HS-27A (cell line): ENCODE results near the gene BANP.
"Not testable (repeated sequence)": the region's sequence is repeated elsewhere in the genome, so short reads cannot be mapped to it uniquely, and the experiment has no call there.

Experiments used
- DNase-seq: peaks from one replicate; pipeline ENCODE4 v3.0.0-alpha.2; 2012; ENCODE audit warnings: low read depth, missing footprints

The BANP gene

GRCh38 chr16:88104363-88104762, 153.1 kb downstream of the BANP start:
- not testable (repeated sequence) for DNase-seq

DNA sequence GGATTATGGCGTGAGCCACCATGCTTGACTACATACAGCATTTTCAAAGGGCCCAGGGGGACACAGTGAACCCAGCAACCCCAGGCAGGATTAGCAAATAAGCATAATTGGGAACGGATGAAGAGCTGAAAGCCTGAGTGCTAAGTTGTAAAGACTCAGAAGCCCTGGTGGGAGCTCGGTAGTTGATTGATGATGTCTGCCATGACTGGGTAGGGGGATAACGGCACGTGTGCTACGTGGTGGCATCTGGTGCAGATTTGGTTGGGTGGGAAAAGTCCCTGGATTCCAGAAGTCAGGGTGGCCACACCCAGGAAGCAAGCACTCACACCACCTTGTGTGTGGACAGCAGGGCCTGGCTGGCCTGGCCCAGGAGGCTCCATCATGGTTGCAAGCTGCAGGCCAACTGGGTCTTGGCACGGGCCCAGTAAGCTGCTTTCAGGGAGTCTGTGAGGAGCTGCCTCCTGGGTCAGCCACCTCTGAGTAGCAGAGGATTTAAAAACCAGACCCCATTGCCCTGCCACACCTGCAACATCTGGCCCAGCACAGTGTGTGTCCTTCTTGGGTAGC, 154.4 kb downstream of the BANP start:
- DNase-seq, result not testable (repeated sequence)

DNA sequence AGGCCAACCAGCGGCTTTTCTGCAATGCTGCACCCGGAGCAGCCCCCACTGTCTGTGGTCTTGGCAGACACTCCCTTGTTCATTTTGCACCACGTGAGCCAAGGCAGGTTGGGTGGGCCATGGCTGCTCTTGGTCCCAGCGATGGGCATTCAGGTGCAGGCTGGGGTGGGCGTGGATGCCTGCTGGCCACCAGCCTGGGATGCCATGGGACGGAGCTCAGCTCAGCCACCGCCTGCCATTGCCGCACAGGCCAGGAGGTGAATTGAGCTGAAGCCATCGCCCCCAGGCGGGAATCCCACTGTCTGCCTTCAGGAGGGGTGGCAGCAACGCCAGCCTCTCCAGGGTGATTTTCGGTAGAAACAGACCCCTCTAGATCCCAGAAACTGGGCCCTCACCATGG, 155.3 kb downstream of the BANP start:
- not testable (repeated sequence) for DNase-seq

GRCh38 chr16:88108762-88109161, 157.5 kb downstream of the BANP start:
- no peak for DNase-seq

DNA sequence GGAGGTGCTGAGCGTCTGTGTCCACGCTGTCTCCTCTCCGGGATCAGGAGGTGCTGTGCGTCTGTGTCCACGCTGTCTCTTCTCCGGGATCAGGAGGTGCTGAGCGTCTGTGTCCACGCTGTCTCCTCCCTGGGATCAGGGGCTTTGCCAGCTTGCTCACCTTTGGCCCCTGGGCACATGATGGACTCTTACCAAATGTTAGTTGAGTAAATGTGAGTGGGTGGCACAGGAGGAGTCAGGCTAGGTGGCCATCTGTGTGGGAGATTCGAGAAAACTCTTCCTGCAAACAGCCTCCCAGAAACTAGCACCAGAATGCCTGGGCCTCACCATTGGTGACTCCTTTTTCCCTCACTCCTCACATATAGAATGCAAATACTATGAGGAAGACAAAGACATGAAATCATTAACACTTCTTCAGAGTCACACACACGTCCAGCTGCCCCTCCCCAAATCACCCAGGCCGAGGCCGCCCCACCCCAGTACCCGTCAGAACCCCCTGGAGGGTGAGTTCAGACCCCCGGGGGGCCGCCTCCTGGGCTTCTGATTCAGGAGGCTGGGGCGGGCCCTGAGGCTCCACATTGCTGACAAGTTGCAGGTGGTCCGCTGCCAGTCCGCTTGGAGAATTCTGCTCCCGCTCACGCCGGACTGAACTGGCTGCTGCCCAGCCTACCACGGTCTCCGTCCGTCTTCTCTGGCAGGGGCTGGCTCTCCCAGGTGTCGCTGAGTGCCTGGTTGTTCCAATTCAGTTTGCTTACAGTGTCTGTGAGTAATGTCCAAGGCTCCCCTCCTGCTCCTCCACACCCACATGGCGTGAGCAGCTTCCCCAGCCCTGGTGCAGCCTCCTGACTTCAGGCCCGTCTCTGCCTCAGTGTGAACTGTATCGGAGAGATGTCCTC, 158.7 kb downstream of the BANP start:
- DNase-seq, result not testable (repeated sequence)

DNA sequence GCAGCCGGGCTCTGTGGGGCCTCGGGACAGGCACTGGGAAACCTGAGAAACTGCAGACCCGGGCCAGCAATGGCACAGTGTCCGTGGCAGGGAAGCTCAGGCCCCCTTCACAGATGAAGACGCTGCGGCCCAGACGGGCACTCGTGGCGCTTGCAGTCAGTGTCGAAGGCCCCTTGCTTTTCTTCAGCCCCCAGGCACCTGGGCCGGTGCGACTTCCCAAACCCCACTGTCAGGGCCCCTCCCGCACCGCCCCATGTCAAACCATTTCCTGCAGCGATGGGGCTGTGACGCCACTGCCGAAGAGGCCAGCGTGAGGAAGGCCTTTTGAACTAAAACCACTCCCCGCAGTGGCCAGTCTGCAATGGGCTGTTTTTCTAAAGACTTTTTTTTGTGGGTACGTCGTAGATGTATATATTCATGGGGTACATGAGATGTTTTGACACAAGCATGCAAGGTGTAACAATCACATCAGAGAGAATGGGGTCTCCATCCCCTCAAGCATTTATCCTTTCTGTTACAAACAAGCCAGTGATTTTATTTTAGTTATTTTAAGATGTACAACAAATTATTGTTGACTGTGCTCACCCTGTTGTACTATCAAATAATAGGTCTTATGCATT, 159.8 kb downstream of the BANP start:
- not testable (repeated sequence) for DNase-seq

DNA sequence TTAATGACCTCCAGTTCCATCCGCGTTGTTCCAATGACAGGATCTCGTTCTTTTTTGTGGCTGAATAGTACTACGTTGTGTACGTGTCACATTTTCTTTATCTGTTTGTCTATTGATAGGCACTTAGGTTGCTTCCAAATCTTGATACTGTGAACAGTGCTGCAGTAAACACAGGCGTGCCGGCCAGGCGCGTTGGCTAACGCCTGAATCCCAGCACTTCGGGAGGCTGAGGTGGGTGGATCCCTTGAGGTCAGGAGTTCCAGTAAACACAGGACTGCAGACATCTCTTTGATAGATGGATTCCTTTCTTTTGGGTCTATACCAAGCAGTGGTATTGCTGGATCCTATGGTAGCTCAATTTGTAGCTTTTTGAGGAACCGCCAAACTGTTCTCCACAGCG, 160.7 kb downstream of the BANP start:
- not testable (repeated sequence) for DNase-seq

GRCh38 chr16:88113545-88114045, 162.4 kb downstream of the BANP start:
- DNase-seq, result no peak

DNA sequence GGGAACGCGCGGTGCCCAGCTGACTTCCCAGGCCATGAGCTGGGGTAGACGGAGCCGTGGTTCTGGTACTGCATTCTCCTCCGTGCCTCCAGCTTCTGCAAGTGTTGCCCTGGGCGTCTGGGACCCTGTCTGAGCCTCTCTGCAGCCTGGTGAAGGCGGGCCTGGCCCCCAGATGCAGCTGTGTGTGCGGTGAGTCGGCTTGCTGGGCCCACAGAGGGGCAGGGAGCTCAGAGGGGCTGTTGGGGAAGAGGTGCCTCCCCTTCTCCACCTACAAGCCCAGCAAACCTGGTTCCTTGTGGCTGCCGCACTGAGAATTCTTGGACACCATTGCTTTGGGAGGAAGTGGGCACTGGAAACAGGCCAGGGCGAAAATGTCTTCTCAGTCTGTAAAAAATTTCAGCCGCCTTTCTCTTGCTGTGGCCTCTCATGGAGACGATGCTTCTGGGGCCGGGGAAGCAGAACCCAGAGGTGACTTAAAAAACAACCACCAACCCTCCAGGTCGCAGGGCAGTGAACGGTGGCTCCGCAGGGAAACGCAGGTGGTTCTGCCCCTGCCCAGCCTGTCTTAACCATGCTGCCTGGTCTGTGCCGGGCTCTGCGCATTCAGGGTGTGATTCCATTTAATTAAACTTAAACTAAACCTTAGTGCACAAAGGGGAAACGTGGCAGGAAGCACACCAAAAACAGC, 163.5 kb downstream of the BANP start:
- DNase-seq, result not testable (repeated sequence)

- no peak for DNase-seq
Observed at GRCh38 chr16:88116121-88116520, 164.9 kb downstream of the BANP start.

DNA sequence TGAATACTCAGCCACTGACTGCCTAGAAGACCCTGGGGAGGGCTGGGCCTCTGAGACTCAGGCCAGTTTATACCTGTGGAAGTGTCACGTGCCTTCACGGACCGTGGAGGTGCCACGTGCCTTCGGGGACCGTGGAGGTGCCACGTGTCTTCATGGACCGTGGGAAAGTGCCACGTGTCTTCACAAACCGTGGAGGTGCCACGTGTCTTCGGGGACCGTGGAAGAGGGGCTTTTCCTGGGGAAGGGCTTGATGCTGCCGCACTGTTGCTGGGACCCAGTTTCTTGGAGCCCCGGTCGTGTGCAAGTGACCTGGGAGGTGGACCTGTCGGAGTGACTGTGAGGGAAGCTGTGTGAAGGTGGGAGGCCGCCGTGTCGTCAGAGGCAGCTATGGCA, 166.2 kb downstream of the BANP start:
- DNase-seq, result no peak

DNA sequence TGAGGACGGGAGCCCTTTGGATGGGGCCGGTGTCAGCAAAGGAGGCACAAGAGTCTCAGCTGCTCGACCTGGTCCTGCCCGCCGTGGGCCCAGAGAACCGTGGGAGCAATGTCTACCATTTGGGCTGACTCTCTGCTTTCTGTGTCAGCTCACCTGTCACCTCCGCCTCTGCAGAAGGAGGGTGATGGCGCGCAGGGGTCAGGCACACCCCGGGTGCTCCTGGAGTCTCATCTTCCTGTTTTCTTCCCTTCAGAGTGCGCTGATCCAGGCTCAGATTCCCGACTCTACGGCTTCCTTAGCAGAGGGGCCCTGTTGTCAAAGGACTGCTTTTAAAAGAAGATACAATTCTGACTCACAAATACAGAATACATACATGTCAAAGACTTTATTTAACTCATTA, 167.1 kb downstream of the BANP start:
- no peak for DNase-seq

GRCh38 chr16:88118852-88119741, 167.9 kb downstream of the BANP start:
- DNase-seq, result not testable (repeated sequence)

DNA sequence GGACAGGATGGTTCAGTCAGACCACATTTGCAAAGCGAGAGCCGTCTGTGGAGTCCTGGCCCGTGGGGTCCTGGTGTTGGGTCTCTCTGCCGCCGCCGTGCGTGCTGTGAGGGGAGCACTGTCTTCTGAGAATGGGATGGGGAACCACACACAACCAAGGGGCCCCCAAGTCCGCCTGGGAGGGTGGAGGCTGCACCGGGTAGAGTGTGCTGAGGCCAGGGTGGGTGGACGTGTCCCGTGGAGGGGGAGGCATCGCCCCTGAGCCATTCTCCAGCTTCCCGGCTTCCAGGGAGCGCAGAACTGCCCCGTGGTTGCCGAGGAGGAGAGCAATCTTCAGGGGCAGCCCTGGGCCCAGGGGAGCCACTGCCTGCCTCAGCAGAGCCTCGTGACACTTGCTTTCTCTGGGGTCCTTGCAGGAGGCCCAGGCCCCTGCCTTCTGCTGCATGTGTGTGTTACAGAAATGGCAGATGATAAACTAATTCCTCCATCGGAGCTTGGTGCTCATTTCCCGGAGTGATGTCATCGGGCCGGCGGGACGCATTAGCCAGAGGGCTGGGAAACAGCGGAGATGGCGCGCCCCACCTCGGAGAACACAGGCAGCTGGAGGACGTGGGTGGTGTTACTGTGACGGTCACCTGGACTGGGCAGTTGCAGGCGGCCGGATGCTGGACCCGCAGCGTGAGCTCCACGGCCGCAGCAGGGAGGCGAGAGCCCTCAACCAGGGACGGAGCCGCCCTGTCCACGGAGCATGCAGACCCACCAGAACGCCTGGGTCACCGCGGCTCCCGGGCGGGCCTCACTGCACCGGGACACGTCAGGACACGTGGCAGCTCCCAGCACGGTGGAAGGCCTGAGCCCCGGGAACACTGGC, 168.9 kb downstream of the BANP start:
- DNase-seq, result not testable (repeated sequence)

DNA sequence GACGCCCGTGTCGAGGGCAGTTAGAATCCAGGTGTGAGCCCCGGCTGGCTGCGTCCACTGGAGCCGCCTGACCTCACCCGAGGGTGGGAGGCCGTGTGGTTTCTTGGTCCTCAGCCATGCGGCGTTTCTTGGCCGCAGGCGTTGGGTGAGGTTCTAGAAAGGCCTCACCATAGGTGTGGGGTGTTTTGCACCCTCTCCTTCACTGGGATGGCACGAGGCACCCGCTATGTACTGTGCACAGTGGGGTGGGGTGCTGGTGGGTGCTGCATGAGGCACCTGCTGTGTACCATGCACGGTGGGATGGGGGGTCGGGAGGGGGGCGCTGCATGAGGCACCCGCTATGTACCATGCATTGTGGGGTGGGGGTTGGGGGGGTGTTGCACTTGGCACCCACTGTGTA, 169.6 kb downstream of the BANP start:
- no peak for DNase-seq

GRCh38 chr16:88121391-88121790, 170.2 kb downstream of the BANP start:
- not testable (repeated sequence) for DNase-seq

- DNase-seq, result no peak
Observed at GRCh38 chr16:88121886-88122580, 170.8 kb downstream of the BANP start.
